ENCODE results near the gene GREB1L.

GRCh38 chr18:21548647-21549046 lies 306.6 kb downstream of the GREB1L start:
- TF ChIP-seq, protein P1, sequence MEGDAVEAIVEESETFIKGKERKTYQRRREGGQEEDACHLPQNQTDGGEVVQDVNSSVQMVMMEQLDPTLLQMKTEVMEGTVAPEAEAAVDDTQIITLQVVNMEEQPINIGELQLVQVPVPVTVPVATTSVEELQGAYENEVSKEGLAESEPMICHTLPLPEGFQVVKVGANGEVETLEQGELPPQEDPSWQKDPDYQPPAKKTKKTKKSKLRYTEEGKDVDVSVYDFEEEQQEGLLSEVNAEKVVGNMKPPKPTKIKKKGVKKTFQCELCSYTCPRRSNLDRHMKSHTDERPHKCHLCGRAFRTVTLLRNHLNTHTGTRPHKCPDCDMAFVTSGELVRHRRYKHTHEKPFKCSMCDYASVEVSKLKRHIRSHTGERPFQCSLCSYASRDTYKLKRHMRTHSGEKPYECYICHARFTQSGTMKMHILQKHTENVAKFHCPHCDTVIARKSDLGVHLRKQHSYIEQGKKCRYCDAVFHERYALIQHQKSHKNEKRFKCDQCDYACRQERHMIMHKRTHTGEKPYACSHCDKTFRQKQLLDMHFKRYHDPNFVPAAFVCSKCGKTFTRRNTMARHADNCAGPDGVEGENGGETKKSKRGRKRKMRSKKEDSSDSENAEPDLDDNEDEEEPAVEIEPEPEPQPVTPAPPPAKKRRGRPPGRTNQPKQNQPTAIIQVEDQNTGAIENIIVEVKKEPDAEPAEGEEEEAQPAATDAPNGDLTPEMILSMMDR (IDR thresholded peaks at IDR 0.05; ENCODE audit: poor library complexity, severe bottlenecking) = no peak
- TF ChIP-seq EZH2 (IDR thresholded peaks at IDR 0.05; ENCODE audit: borderline replicate concordance, insufficient read depth, low read length, poor library complexity, severe bottlenecking) (no peak), RAD21 (conservative IDR thresholded peaks at IDR 0.05) (no peak), TAF1 (IDR thresholded peaks at IDR 0.05; ENCODE audit: low read depth) (no peak), EP300 (conservative IDR thresholded peaks at IDR 0.05; ENCODE audit: poor library complexity, severe bottlenecking) (no peak), SMC3 (conservative IDR thresholded peaks at IDR 0.05; ENCODE audit: poor library complexity) (no peak)
- TF ChIP-seq, protein P2, sequence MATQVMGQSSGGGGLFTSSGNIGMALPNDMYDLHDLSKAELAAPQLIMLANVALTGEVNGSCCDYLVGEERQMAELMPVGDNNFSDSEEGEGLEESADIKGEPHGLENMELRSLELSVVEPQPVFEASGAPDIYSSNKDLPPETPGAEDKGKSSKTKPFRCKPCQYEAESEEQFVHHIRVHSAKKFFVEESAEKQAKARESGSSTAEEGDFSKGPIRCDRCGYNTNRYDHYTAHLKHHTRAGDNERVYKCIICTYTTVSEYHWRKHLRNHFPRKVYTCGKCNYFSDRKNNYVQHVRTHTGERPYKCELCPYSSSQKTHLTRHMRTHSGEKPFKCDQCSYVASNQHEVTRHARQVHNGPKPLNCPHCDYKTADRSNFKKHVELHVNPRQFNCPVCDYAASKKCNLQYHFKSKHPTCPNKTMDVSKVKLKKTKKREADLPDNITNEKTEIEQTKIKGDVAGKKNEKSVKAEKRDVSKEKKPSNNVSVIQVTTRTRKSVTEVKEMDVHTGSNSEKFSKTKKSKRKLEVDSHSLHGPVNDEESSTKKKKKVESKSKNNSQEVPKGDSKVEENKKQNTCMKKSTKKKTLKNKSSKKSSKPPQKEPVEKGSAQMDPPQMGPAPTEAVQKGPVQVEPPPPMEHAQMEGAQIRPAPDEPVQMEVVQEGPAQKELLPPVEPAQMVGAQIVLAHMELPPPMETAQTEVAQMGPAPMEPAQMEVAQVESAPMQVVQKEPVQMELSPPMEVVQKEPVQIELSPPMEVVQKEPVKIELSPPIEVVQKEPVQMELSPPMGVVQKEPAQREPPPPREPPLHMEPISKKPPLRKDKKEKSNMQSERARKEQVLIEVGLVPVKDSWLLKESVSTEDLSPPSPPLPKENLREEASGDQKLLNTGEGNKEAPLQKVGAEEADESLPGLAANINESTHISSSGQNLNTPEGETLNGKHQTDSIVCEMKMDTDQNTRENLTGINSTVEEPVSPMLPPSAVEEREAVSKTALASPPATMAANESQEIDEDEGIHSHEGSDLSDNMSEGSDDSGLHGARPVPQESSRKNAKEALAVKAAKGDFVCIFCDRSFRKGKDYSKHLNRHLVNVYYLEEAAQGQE (IDR thresholded peaks at IDR 0.05; ENCODE audit: borderline replicate concordance) = no peak
